Measurements from ENCODE around the gene AGAP1. TPM values are rescaled to one million over a fixed set of nuclear protein-coding genes. Genes with fewer than 3 reads are reported as not detected.

Gene AGAP1
- total RNA-seq, 1 donor from 2014 or later, result 17.5 TPM

- H3K4me3 ChIP-seq (ENCODE audit: low read depth, low read length), result no peak overlapping the region
- TF ChIP-seq CTCF (conservative IDR thresholded peaks at IDR 0.05; ENCODE audit: low read depth, low read length), result no peak
- no peak for DNase-seq (ENCODE audit: low read depth)
These were observed 559.3 kb downstream of the AGAP1 start for GRCh38 chr2:236052926-236053821.

GRCh38 chr2:236054125-236054524, 560.3 kb downstream of the AGAP1 start:
- DNase-seq (ENCODE audit: low read depth), result no peak
- no peak for TF ChIP-seq CTCF (conservative IDR thresholded peaks at IDR 0.05; ENCODE audit: low read depth, low read length)
- H3K4me3 ChIP-seq (ENCODE audit: low read depth, low read length), result no peak overlapping the region

- TF ChIP-seq CTCF (conservative IDR thresholded peaks at IDR 0.05; ENCODE audit: low read depth, low read length), result no peak
- no peak for DNase-seq (ENCODE audit: low read depth)
- H3K4me3 ChIP-seq (ENCODE audit: low read depth, low read length), result no peak overlapping the region
These were observed 560.9 kb downstream of the AGAP1 start for GRCh38 chr2:236054621-236055305.

- no peak for TF ChIP-seq CTCF (conservative IDR thresholded peaks at IDR 0.05; ENCODE audit: low read depth, low read length)
- no peak overlapping the region for H3K4me3 ChIP-seq (ENCODE audit: low read depth, low read length)
- no peak for DNase-seq (ENCODE audit: low read depth)
These were observed 561.6 kb downstream of the AGAP1 start for GRCh38 chr2:236055471-236055870.

- TF ChIP-seq CTCF (conservative IDR thresholded peaks at IDR 0.05; ENCODE audit: low read depth, low read length), result no peak
- no peak for DNase-seq (ENCODE audit: low read depth)
- H3K4me3 ChIP-seq (ENCODE audit: low read depth, low read length), result no peak overlapping the region
These were observed 562.3 kb downstream of the AGAP1 start for GRCh38 chr2:236056141-236056540.

GRCh38 chr2:236057375-236057774, 563.5 kb downstream of the AGAP1 start:
- no peak for DNase-seq (ENCODE audit: low read depth)
- no peak for TF ChIP-seq CTCF (conservative IDR thresholded peaks at IDR 0.05; ENCODE audit: low read depth, low read length)
- no peak overlapping the region for H3K4me3 ChIP-seq (ENCODE audit: low read depth, low read length)

Data from epithelial cell of proximal tubule (primary cell).